Left lobe of liver (tissue), 2 donors: ENCODE measurements around the gene RAP2B. TPM values are rescaled to one million over a fixed set of nuclear protein-coding genes. Genes with fewer than 3 reads are reported as not detected.

ENCODE experiments used
- ATAC-seq: fragments of 200-7000 bp; cut with Tn5 transposase; one replicate; pipeline ENCODE4 v1.9.1; 2020; ENCODE audit warnings: mild to moderate bottlenecking, moderate library complexity
- DNase-seq: peaks from one replicate; pipeline ENCODE4 v3.0.0-alpha.2; 2020; ENCODE audit warnings: low spot score
- total RNA-seq: library from RNA; stranded (reverse); gene quantifications from one replicate; pipeline ENCODE4 v1.2.1, GENCODE V29; 2021
- donor health status: DM: no; HTN: no; CAD: no; lungs with moderate emphysema.
- donor health status: DM: no; HTN: yes; CAD: no.

The RAP2B gene
- total RNA-seq, 1 donor from 2014 or later = 3.1 TPM

- no peak for DNase-seq
- ATAC-seq = no peak
These were observed 2.1 kb upstream of the RAP2B start for GRCh38 chr3:153159771-153160397.

- ATAC-seq = peak; percentile 21
- peak; percentile 70 for DNase-seq
These were observed 1.4 kb upstream of the RAP2B start for GRCh38 chr3:153160451-153161137.

GRCh38 chr3:153161138-153161713 is 800 bp upstream of the RAP2B start:
- DNase-seq = peak; percentile 96
- peak; percentile 76 for ATAC-seq

- ATAC-seq (peak; percentile 5), DNase-seq (peak; percentile 57)
These were observed 727 bp downstream of the RAP2B start for GRCh38 chr3:153162513-153163392.

GRCh38 chr3:153163393-153163724 is 1.3 kb downstream of the RAP2B start:
- no peak for ATAC-seq
- no peak for DNase-seq

GRCh38 chr3:153163756-153164550 is 1.9 kb downstream of the RAP2B start:
- no peak for ATAC-seq
- no peak for DNase-seq

GRCh38 chr3:153165261-153165681 is 3.2 kb downstream of the RAP2B start:
- ATAC-seq (no peak), DNase-seq (no peak)

GRCh38 chr3:153166206-153166605 is 4.2 kb downstream of the RAP2B start:
- no peak for ATAC-seq
- no peak for DNase-seq

GRCh38 chr3:153166796-153167195 is 4.8 kb downstream of the RAP2B start:
- DNase-seq = no peak
- no peak for ATAC-seq

GRCh38 chr3:153169793-153170383 is 7.9 kb downstream of the RAP2B start:
- ATAC-seq (no peak), DNase-seq (no peak)

GRCh38 chr3:153171256-153171655 is 9.2 kb downstream of the RAP2B start:
- no peak for ATAC-seq
- no peak for DNase-seq

- DNase-seq (no peak), ATAC-seq (no peak)
These were observed 9.9 kb downstream of the RAP2B start for GRCh38 chr3:153171918-153172317.

GRCh38 chr3:153172796-153173757 is 11.1 kb downstream of the RAP2B start:
- no peak for DNase-seq
- no peak for ATAC-seq

GRCh38 chr3:153173758-153174516 is 11.9 kb downstream of the RAP2B start:
- DNase-seq = no peak
- no peak for ATAC-seq

- DNase-seq (no peak), ATAC-seq (no peak)
These were observed 14.2 kb downstream of the RAP2B start for GRCh38 chr3:153176197-153176596.

- no peak for ATAC-seq
- DNase-seq = no peak
These were observed 18.9 kb downstream of the RAP2B start for GRCh38 chr3:153180860-153181372.

GRCh38 chr3:153182501-153183293 is 20.7 kb downstream of the RAP2B start:
- ATAC-seq (no peak), DNase-seq (no peak)
